Trophoblast cell (in vitro differentiated cells and primary cell): Measurements from ENCODE around the gene RASGRP3.

Experiments used
- DNase-seq, 2 donors: peaks; one replicate each; pipeline ENCODE4 v3.0.0-alpha.2; 2016
- H2AFZ ChIP-seq: 2 replicates; pipeline ENCODE4 v1.6.1; 2013; ENCODE audit warnings: low read length, moderate library complexity, mild to moderate bottlenecking; ENCODE audit not compliant: insufficient read depth, poor library complexity
- H2AK5ac ChIP-seq: 2 replicates; pipeline ENCODE4 v1.6.1; 2013; ENCODE audit warnings: mild to moderate bottlenecking, low read length
- H2BK120ac ChIP-seq: 2 replicates; pipeline ENCODE4 v1.6.1; 2013; ENCODE audit warnings: low read length, mild to moderate bottlenecking, moderate library complexity; ENCODE audit not compliant: insufficient read depth, poor library complexity
- H2BK12ac ChIP-seq: 2 replicates; pipeline ENCODE4 v1.6.1; 2013; ENCODE audit warnings: mild to moderate bottlenecking, low read length, moderate library complexity
- H2BK5ac ChIP-seq: 2 replicates; pipeline ENCODE4 v1.6.1; 2013; ENCODE audit warnings: low read length, low read depth, moderate library complexity, mild to moderate bottlenecking; ENCODE audit not compliant: poor library complexity
- H3K14ac ChIP-seq: 2 replicates; pipeline ENCODE4 v1.6.1; 2013; ENCODE audit warnings: mild to moderate bottlenecking, low read length
- H3K18ac ChIP-seq: 2 replicates; pipeline ENCODE4 v1.6.1; 2013; ENCODE audit warnings: mild to moderate bottlenecking, low read length
- H3K23ac ChIP-seq: 2 replicates; pipeline ENCODE4 v1.6.1; 2013; ENCODE audit warnings: low read length
- H3K27ac ChIP-seq: 2 replicates; pipeline ENCODE4 v1.5.1; 2013; ENCODE audit warnings: low read depth, mild to moderate bottlenecking, inconsistent platforms, low read length, moderate library complexity
- H3K27me3 ChIP-seq: 2 replicates; pipeline ENCODE4 v1.6.1; 2013; ENCODE audit warnings: inconsistent platforms, mild to moderate bottlenecking, low read length, moderate library complexity; ENCODE audit not compliant: insufficient read depth
- H3K36me3 ChIP-seq, 2 experiments: 1 replicate in 1 of 2; 2 replicates in 1 of 2; pipeline ENCODE4 v1.6.1; 2013; ENCODE audit warnings: low read length in 2 of 2, mild to moderate bottlenecking in 2 of 2, moderate library complexity in 1 of 2; ENCODE audit not compliant: insufficient read depth in 2 of 2, control insufficient read depth in 1 of 2
- H3K4ac ChIP-seq: 2 replicates; pipeline ENCODE4 v1.6.1; 2013; ENCODE audit warnings: low read depth, mild to moderate bottlenecking, low read length, moderate library complexity
- H3K4me1 ChIP-seq, 2 experiments: 1 replicate in 1 of 2; 2 replicates in 1 of 2; pipeline ENCODE4 v1.6.1; 2013; ENCODE audit warnings: low read length in 2 of 2, mild to moderate bottlenecking in 2 of 2, moderate library complexity in 1 of 2; ENCODE audit not compliant: insufficient read depth in 2 of 2, control insufficient read depth in 1 of 2
- H3K4me2 ChIP-seq: 2 replicates; pipeline ENCODE4 v1.6.1; 2013; ENCODE audit warnings: inconsistent platforms, mild to moderate bottlenecking, low read length, moderate library complexity
- H3K4me3 ChIP-seq: 2 replicates; pipeline ENCODE4 v1.5.1; 2013; ENCODE audit warnings: mild to moderate bottlenecking, low read depth, low read length, inconsistent platforms
- H3K79me1 ChIP-seq: one replicate; pipeline ENCODE4 v1.6.1; 2013; ENCODE audit warnings: low read length
- H3K79me2 ChIP-seq: 2 replicates; pipeline ENCODE4 v1.6.1; 2013; ENCODE audit warnings: low read length, mild to moderate bottlenecking; ENCODE audit not compliant: control insufficient read depth, insufficient read depth, poor library complexity
- H3K9ac ChIP-seq: 2 replicates; pipeline ENCODE4 v1.6.1; 2013; ENCODE audit warnings: mild to moderate bottlenecking, low read length
- H3K9me3 ChIP-seq: 2 replicates; pipeline ENCODE4 v1.6.1; 2013; ENCODE audit warnings: low read depth, mild to moderate bottlenecking, control low read depth, inconsistent platforms, low read length; ENCODE audit not compliant: insufficient read depth
- H4K12ac ChIP-seq: 2 replicates; pipeline ENCODE4 v1.6.1; 2013; ENCODE audit warnings: low read depth, mild to moderate bottlenecking, low read length, moderate library complexity
- H4K8ac ChIP-seq: 2 replicates; pipeline ENCODE4 v1.6.1; 2013; ENCODE audit warnings: low read depth, mild to moderate bottlenecking, low read length, moderate library complexity
- H4K91ac ChIP-seq: one replicate; pipeline ENCODE4 v1.6.1; 2013; ENCODE audit warnings: low read depth, mild to moderate bottlenecking, low read length, moderate library complexity
- WGBS: extraction: QIAGEN DNeasy Blood & Tissue Kit; methylation state at CpG from one replicate; pipeline ENCODE4 v1.1.7; 2013; ENCODE audit warnings: missing lambda C conversion rate; ENCODE audit not compliant: insufficient read length, insufficient coverage; ENCODE audit errors: extremely low coverage; 5-methylcytosine and 5-hydroxymethylcytosine counted together

RASGRP3 gene

DNA sequence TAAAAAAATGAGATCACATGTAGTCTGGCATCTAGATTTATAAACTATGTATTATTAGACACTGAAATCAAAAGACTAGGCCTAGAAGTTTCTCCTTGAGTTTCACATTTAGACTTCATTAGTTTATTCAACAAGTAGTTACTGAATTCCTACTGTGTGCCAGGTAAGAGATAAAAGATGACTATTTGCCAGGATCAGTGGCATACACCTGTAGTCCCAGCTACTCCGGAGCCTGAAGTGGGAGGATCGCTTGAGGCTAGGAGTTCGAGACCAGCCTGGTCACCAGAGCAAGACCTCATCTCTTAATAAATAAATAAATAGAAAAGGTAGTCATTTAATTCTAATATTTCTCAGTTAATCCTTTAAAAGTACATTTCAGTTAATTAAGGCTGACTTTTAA is 120.6 kb downstream of the RASGRP3 start:
- Histone ChIP-seq H4K12ac (no peak overlapping the region), H4K8ac (no peak overlapping the region), H3K14ac (no peak overlapping the region), H3K4ac (no peak overlapping the region), H3K79me1 (peaks cover 7% of the 10 kb centered on the region), H3K36me3 (peaks cover 3 to 14% of the 10 kb centered on the region in 2 experiments), H3K4me1 (no peaks in the 10 kb centered on the region), H3K23ac (no peak overlapping the region), H3K27me3 (no peaks in the 10 kb centered on the region), H2AK5ac (no peak overlapping the region), H2BK5ac (no peak overlapping the region), H3K9ac (no peak overlapping the region), H3K79me2 (peaks cover 7% of the 10 kb centered on the region), H3K4me3 (no peak overlapping the region), H4K91ac (no peak overlapping the region), H3K9me3 (no peaks in the 10 kb centered on the region), H3K27ac (no peak overlapping the region), H2AFZ (no peak overlapping the region), H2BK120ac (no peak overlapping the region), H3K18ac (no peak overlapping the region), H2BK12ac (no peak overlapping the region), H3K4me2 (no peak overlapping the region)
- DNase-seq, result no peak
- WGBS, result no CpG with 5 or more reads among the region's 3 CpGs

DNA sequence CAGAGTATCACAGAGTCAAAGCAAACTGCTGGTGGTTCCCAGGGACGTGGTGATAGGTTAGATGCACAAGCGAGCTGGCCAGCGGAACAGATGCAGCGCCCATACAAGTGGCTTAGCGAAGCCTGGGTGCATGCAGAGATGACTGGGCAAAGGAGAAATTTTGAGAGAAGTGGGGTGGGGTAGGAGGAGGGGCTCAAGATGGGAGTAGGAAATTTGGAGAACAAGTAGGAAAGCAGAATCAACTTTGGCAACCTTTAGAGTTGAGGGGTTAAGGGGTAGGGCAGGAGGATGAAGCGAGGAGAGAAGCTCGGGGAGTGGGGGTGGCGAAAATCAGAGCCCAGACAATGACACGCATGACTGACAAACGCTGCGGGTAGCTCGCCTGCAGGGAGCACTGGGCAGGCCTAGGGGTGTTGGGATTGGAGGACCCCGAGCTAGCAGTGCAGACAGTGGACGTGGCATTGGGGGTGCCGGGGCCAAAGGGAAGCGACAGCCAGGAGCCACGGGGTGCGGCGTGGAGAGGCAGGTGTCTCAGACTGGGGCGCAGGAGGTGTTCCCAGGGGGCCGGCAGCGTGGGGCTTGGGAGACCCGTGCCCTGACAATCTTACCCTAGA is 122.2 kb downstream of the RASGRP3 start:
- peak overlapping the region; percentile 89 for H2AFZ ChIP-seq
- no peak overlapping the region for H3K23ac ChIP-seq
- H3K14ac ChIP-seq, result peak overlapping the region; percentile 62
- no peaks in the 10 kb centered on the region for H3K9me3 ChIP-seq
- DNase-seq, result peak; percentile 51 to 59
- no CpG with 5 or more reads among the region's 23 CpGs for WGBS
- H4K91ac ChIP-seq, result peak overlapping the region; percentile 62
- no peaks in the 10 kb centered on the region for H3K27me3 ChIP-seq
- peak overlapping the region; percentile 43 for H4K12ac ChIP-seq
- H2BK5ac ChIP-seq, result peak overlapping the region; percentile 24
- H3K36me3 ChIP-seq, result peaks cover 0 to 5% of the 10 kb centered on the region in 2 experiments
- peak overlapping the region; percentile 95 for H3K4me3 ChIP-seq
- H3K18ac ChIP-seq, result peak overlapping the region; percentile 87
- no peak overlapping the region for H2BK12ac ChIP-seq
- peak overlapping the region; percentile 64 for H3K9ac ChIP-seq
- peak overlapping the region; percentile 71 for H3K4ac ChIP-seq
- peak overlapping the region; percentile 55 for H4K8ac ChIP-seq
- peak overlapping the region; percentile 68 for H3K4me2 ChIP-seq
- peak overlapping the region; percentile 24 for H3K27ac ChIP-seq
- H3K4me1 ChIP-seq, result no peaks in the 10 kb centered on the region
- H2AK5ac ChIP-seq, result no peak overlapping the region
- H3K79me2 ChIP-seq, result peaks cover 7% of the 10 kb centered on the region
- peak overlapping the region; percentile 57 for H2BK120ac ChIP-seq
- H3K79me1 ChIP-seq, result peaks cover 7% of the 10 kb centered on the region

DNA sequence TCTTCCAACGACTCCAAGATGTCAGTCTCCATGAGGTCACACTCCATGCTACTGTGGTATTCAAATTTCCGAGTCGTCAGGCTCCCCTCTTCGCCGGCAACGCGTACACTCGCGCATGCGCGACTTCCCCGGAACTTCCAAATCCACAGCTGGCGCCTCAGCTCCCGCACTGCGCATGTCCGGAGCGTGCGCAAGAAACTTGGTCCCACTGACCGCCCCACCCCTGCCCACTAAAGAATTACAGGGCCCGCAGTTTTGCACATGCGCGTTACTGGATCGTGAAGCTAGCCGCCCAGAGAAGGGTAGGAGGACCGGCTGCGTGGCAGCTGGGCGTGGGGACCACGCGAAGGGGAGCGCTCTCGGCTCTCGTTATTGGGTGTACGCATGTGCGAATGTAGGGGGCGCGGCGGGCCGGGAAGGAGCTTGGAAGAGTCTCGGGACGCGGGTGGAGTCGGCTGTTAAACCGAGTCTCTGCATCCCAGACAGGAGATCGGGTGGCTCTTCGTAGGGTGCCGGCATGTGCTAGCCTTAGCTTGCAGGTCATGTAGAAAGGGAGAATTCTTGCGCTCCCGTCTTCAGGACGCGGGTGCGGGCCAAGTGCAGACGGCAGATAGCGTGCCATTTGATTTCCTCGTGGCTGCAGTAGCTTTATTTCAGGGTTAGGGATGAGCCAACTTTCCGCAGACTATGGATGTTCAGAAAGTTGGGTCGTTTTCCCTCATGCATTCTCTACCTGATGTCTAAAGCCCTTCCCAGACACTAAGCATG is 122.9 kb downstream of the RASGRP3 start, which contains the start of gene FAM98A:
Gene FAM98A (minus strand): TSS at position 125 of the 768 bp plus-strand sequence. CDS start 78 bp downstream, at position 47.
- H2BK5ac ChIP-seq, result peak within 1 kb of the TSS; percentile 24
- H4K91ac ChIP-seq, result peak within 1 kb of the TSS; percentile 62
- H2AK5ac ChIP-seq, result peak within 1 kb of the TSS; percentile 35
- H3K27ac ChIP-seq, result peak within 1 kb of the TSS; percentile 24
- peak within 1 kb of the TSS; percentile 71 for H3K4ac ChIP-seq
- peaks cover 7% of the 10 kb centered on the region for H3K79me2 ChIP-seq
- peak within 1 kb of the TSS; percentile 75 for H3K4me2 ChIP-seq
- H3K23ac ChIP-seq, result no peak within 1 kb of the TSS
- peak within 1 kb of the TSS; percentile 89 for H2AFZ ChIP-seq
- no peaks in the 10 kb centered on the region for H3K4me1 ChIP-seq
- H3K9ac ChIP-seq, result peak within 1 kb of the TSS; percentile 74
- no peak within 1 kb of the TSS for H2BK12ac ChIP-seq
- H4K12ac ChIP-seq, result peak within 1 kb of the TSS; percentile 68
- peak within 1 kb of the TSS; percentile 87 for H3K18ac ChIP-seq
- H3K9me3 ChIP-seq, result no peaks in the 10 kb centered on the region
- H3K4me3 ChIP-seq, result peak within 1 kb of the TSS; percentile 95
- peak within 1 kb of the TSS; percentile 85 for H4K8ac ChIP-seq
- peak within 1 kb of the TSS; percentile 62 for H3K14ac ChIP-seq
- H3K36me3 ChIP-seq, result peaks cover 0 to 2% of the 10 kb centered on the region in 2 experiments
- H3K79me1 ChIP-seq, result peaks cover 7% of the 10 kb centered on the region
- WGBS, result no CpG with 5 or more reads among the region's 56 CpGs
- peak within 1 kb of the TSS; percentile 57 for H2BK120ac ChIP-seq
- H3K27me3 ChIP-seq, result no peaks in the 10 kb centered on the region
- DNase-seq, result peak; percentile 99 to 100

DNA sequence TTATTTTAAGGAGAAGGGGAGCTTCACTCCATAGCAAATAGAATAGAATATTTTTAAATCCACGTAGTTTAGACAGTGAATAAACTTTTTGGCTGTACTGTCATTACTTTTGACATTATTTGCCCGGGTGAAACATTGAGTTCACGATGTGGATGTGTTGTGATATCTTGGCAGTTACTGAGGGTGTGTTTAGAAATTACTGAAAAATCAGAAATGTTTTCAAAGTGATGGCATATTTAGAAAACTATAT is 123.4 kb downstream of the RASGRP3 start:
- Histone ChIP-seq H4K91ac (no peak overlapping the region), H2AFZ (peak overlapping the region; percentile 89), H3K18ac (no peak overlapping the region), H3K9ac (no peak overlapping the region), H2BK120ac (peak overlapping the region; percentile 41), H3K27me3 (no peaks in the 10 kb centered on the region), H3K27ac (no peak overlapping the region), H3K79me2 (peaks cover 7% of the 10 kb centered on the region), H2BK5ac (no peak overlapping the region), H2AK5ac (no peak overlapping the region), H3K14ac (no peak overlapping the region), H2BK12ac (no peak overlapping the region), H4K8ac (no peak overlapping the region), H3K36me3 (no peaks in the 10 kb centered on the region), H3K4me3 (no peak overlapping the region), H3K23ac (no peak overlapping the region), H3K79me1 (peaks cover 7% of the 10 kb centered on the region), H3K4me2 (peak overlapping the region; percentile 75), H3K9me3 (no peaks in the 10 kb centered on the region), H4K12ac (peak overlapping the region; percentile 68), H3K4me1 (peaks cover 0 to 3% of the 10 kb centered on the region in 2 experiments), H3K4ac (no peak overlapping the region)
- no CpG with 5 or more reads among the region's 3 CpGs for WGBS
- no peak for DNase-seq
